PC-9 (cell line): ENCODE measurements around the gene PSMB3. TPM values are rescaled to one million over a fixed set of nuclear protein-coding genes. Genes with fewer than 3 reads are reported as not detected.

Experiments used
- BruUV-seq: library from RNA; stranded (reverse); fragments of 400-500 nt; replicated peaks from 2 replicates; lab custom pipeline; 2021; lab: Mats Ljungman, UMichigan
- CTCF ChIA-PET: fragments of 300-600 bp; sonication (Branson Sonifier 250); formaldehyde crosslinking; loops from one replicate; lab custom pipeline; 2022; ENCODE audit warnings: antibody characterized with exemption; lab: Charles Lee
- POLR2A ChIA-PET: fragments of 300-600 bp; sonication (Branson Sonifier 250); formaldehyde crosslinking; loops from one replicate; lab custom pipeline; 2022; ENCODE audit warnings: antibody characterized with exemption; ENCODE audit not compliant: unreplicated experiment; lab: Charles Lee
- DNase-seq, 2 experiments: peaks; one replicate each; pipeline versions ENCODE4 v3.0.0 to v3.0.0-alpha.2; 2015 to 2022; ENCODE audit warnings: mixed read lengths in 1 of 2
- H2AFZ ChIP-seq: fragments of 200-600 bp; sonication (generic); 2 replicates; pipeline ENCODE4 v1.8.1; 2017; ENCODE audit warnings: antibody characterized with exemption
- H3F3A ChIP-seq: fragments of 200-600 bp; sonication (generic); 2 replicates; pipeline ENCODE4 v1.8.1; 2017; ENCODE audit warnings: antibody characterized with exemption, mild to moderate bottlenecking, low read depth; ENCODE audit not compliant: insufficient read depth
- H3K27ac ChIP-seq: fragments of 200-600 bp; sonication (generic); 2 replicates; pipeline ENCODE4 v1.6.1; 2016; ENCODE audit warnings: mixed run types
- H3K27me3 ChIP-seq: fragments of 200-600 bp; sonication (generic); 2 replicates; pipeline ENCODE4 v1.6.1; 2016; ENCODE audit warnings: low read depth, mixed run types; ENCODE audit not compliant: insufficient read depth
- H3K36me3 ChIP-seq: fragments of 200-600 bp; sonication (generic); 2 replicates; pipeline ENCODE4 v1.6.1; 2016; ENCODE audit warnings: low read depth, mixed run types
- H3K4me1 ChIP-seq: fragments of 200-600 bp; sonication (generic); replicated peaks from 2 replicates; pipeline ENCODE4 v1.6.1; 2016; ENCODE audit warnings: mixed run types; ENCODE audit not compliant: insufficient read depth
- H3K4me2 ChIP-seq: fragments of 200-600 bp; sonication (generic); 2 replicates; pipeline ENCODE4 v1.6.1; 2017; ENCODE audit warnings: mixed run types
- H3K4me3 ChIP-seq: fragments of 200-600 bp; sonication (generic); 2 replicates; pipeline ENCODE4 v1.6.1; 2016; ENCODE audit warnings: mixed run types
- H3K79me2 ChIP-seq: fragments of 200-600 bp; sonication (generic); 2 replicates; pipeline ENCODE4 v1.6.1; 2017; ENCODE audit warnings: low read depth, mixed run types
- H3K9me2 ChIP-seq: fragments of 200-600 bp; sonication (generic); 2 replicates; pipeline ENCODE4 v1.8.1; 2017; ENCODE audit warnings: mild to moderate bottlenecking; ENCODE audit not compliant: insufficient read depth
- H3K9me3 ChIP-seq: fragments of 200-600 bp; sonication (generic); 2 replicates; pipeline ENCODE4 v1.8.1; 2016; ENCODE audit warnings: low read depth; ENCODE audit not compliant: insufficient read depth
- H4K20me1 ChIP-seq: fragments of 200-600 bp; sonication (generic); 2 replicates; pipeline ENCODE4 v1.8.1; 2017; ENCODE audit not compliant: insufficient read depth
- CTCF ChIP-seq: fragments of 200-600 bp; sonication (generic); conservative IDR thresholded peaks from 2 replicates; pipeline ENCODE4 v1.6.1; 2017; ENCODE audit warnings: mixed run types, antibody characterized with exemption, mild to moderate bottlenecking, moderate library complexity
- EZH2 ChIP-seq: fragments of 200-600 bp; sonication (generic); IDR thresholded peaks from 2 replicates; pipeline ENCODE4 v1.8.0; 2017; ENCODE audit warnings: antibody characterized with exemption, low read depth
- intact Hi-C: fragments of 100-400 bp; cut with micrococcal nuclease; formaldehyde crosslinking; loops from one replicate; pipeline ENCODE4 v1.10.0; 2022; ENCODE audit not compliant: unreplicated experiment
- total RNA-seq: library from RNA; stranded (reverse); gene quantifications from 2 replicates; pipeline ENCODE4 v1.2.3, GENCODE V29; 2021

PSMB3 gene
- total RNA-seq, 1 experiment from 2014 or later = 262 TPM

- Histone ChIP-seq H3K36me3 (peaks cover 17% of the 10 kb centered on the region; the same call in 1 of the 2 replicates), H3K27ac (no peak overlapping the region), H4K20me1 (peaks cover 19% of the 10 kb centered on the region), H3K4me2 (peak overlapping the region; percentile 81; the same call in 1 of the 2 replicates), H3K27me3 (no peaks in the 10 kb centered on the region), H3K4me3 (no peak overlapping the region), H3K79me2 (peaks cover 62% of the 10 kb centered on the region), H2AFZ (no peak overlapping the region), H3K9me2 (no peaks in the 10 kb centered on the region), H3K9me3 (no peaks in the 10 kb centered on the region), H3K4me1 (peaks cover 23% of the 10 kb centered on the region), H3F3A (peaks cover 21% of the 10 kb centered on the region)
- intact Hi-C loops = loop anchor here (5.0 kb wide), 1 partner anchor 44 kb away; the partner anchor contains the start of gene PSMB3
- no peak for DNase-seq
- no TSS peak for BruUV-seq
- TF ChIP-seq EZH2 (no peak), CTCF (no peak)
- ChIA-PET POLR2A (no interaction called here), CTCF (no interaction called here)
Observed at GRCh38 chr17:38796451-38797157, 44.1 kb downstream of the PSMB3 start.

GRCh38 chr17:38797158-38797490 is 44.6 kb downstream of the PSMB3 start:
- peaks cover 19% of the 10 kb centered on the region for H4K20me1 ChIP-seq
- TF ChIP-seq CTCF (no peak), EZH2 (no peak)
- ChIA-PET POLR2A (no interaction called here), CTCF (no interaction called here)
- H3K4me1 ChIP-seq = peaks cover 23% of the 10 kb centered on the region
- peaks cover 17% of the 10 kb centered on the region; the same call in 1 of the 2 replicates for H3K36me3 ChIP-seq
- peaks cover 59% of the 10 kb centered on the region for H3K79me2 ChIP-seq
- intact Hi-C loops = loop anchor here (5.0 kb wide), 1 partner anchor 45 kb away; the partner anchor contains the start of gene PSMB3
- H2AFZ ChIP-seq = no peak overlapping the region
- peaks cover 25% of the 10 kb centered on the region for H3F3A ChIP-seq
- no peaks in the 10 kb centered on the region for H3K9me2 ChIP-seq
- H3K9me3 ChIP-seq = no peaks in the 10 kb centered on the region
- H3K27me3 ChIP-seq = no peaks in the 10 kb centered on the region
- BruUV-seq = no TSS peak
- H3K27ac ChIP-seq = no peak overlapping the region
- no peak for DNase-seq
- peak overlapping the region; percentile 81; the same call in 1 of the 2 replicates for H3K4me2 ChIP-seq
- no peak overlapping the region; the same call in 1 of the 2 replicates for H3K4me3 ChIP-seq

GRCh38 chr17:38797828-38798227 is 45.3 kb downstream of the PSMB3 start:
- peak overlapping the region; percentile 81 for H3K4me2 ChIP-seq
- DNase-seq = no peak
- ChIA-PET CTCF (no interaction called here), POLR2A (no interaction called here)
- no TSS peak for BruUV-seq
- H3K4me3 ChIP-seq = peak overlapping the region; percentile 92
- H3K4me1 ChIP-seq = peaks cover 23% of the 10 kb centered on the region
- peaks cover 19% of the 10 kb centered on the region for H4K20me1 ChIP-seq
- peaks cover 32% of the 10 kb centered on the region for H3F3A ChIP-seq
- TF ChIP-seq CTCF (no peak), EZH2 (no peak)
- peaks cover 19% of the 10 kb centered on the region; the same call in 1 of the 2 replicates for H3K36me3 ChIP-seq
- no peaks in the 10 kb centered on the region for H3K27me3 ChIP-seq
- intact Hi-C loops = loop anchor here (5.0 kb wide), 1 partner anchor 46 kb away; the partner anchor contains the start of gene PSMB3
- H2AFZ ChIP-seq = no peak overlapping the region
- no peaks in the 10 kb centered on the region for H3K9me3 ChIP-seq
- no peak overlapping the region for H3K27ac ChIP-seq
- H3K9me2 ChIP-seq = no peaks in the 10 kb centered on the region
- H3K79me2 ChIP-seq = peaks cover 53% of the 10 kb centered on the region
